Panc1 (cell line): ENCODE measurements around the gene DAGLA. TPM values are rescaled to one million over a fixed set of nuclear protein-coding genes. Genes with fewer than 3 reads are reported as not detected.

Experiments
- ATAC-seq: fragments of 200-7000 bp; cut with Tn5 transposase; 2 replicates; pipeline ENCODE4 v1.9.1; 2020; ENCODE audit warnings: mild to moderate bottlenecking, moderate library complexity
- BruUV-seq: library from RNA; stranded (reverse); fragments of 400-500 nt; replicated peaks from 2 replicates; lab custom pipeline; 2021; lab: Mats Ljungman, UMichigan
- CTCF ChIA-PET: fragments of 300-600 bp; sonication (Branson Sonifier 250); formaldehyde crosslinking; loops from one replicate; lab custom pipeline; 2022; ENCODE audit warnings: antibody characterized with exemption; lab: Charles Lee
- POLR2A ChIA-PET: fragments of 300-600 bp; sonication (Branson Sonifier 250); formaldehyde crosslinking; loops from one replicate; lab custom pipeline; 2022; ENCODE audit warnings: antibody characterized with exemption; lab: Charles Lee
- DNase-seq: peaks from one replicate; pipeline ENCODE4 v3.0.0-alpha.2; 2010; ENCODE audit warnings: low read depth, low spot score
- H3K27ac ChIP-seq: 2 replicates; pipeline ENCODE4 v1.5.1; 2011; ENCODE audit warnings: mild to moderate bottlenecking, low read length, inconsistent platforms
- H3K27me3 ChIP-seq: fragments of 200-500 bp; sonication (Bioruptor generic); 2 replicates; pipeline ENCODE4 v1.6.0; 2014; ENCODE audit warnings: low read length, inconsistent platforms; ENCODE audit not compliant: control insufficient read depth, insufficient read depth
- H3K36me3 ChIP-seq: fragments of 200-500 bp; sonication (Bioruptor generic); 2 replicates; pipeline ENCODE4 v1.5.1; 2014; ENCODE audit warnings: inconsistent platforms, mild to moderate bottlenecking, low read length, moderate library complexity; ENCODE audit not compliant: control insufficient read depth, insufficient read depth
- H3K4me1 ChIP-seq: 2 replicates; pipeline ENCODE4 v1.5.1; 2011; ENCODE audit warnings: inconsistent platforms, mild to moderate bottlenecking, low read length, moderate library complexity; ENCODE audit not compliant: control insufficient read depth, insufficient read depth
- H3K4me3 ChIP-seq, 2 experiments: 2 replicates each; pipeline ENCODE4 v1.5.1; 2011 to 2012; ENCODE audit warnings: low read depth in 2 of 2, low read length in 2 of 2, mild to moderate bottlenecking in 2 of 2, inconsistent platforms in 1 of 2, moderate library complexity in 1 of 2
- H3K9me3 ChIP-seq: fragments of 200-500 bp; sonication (Bioruptor generic); 2 replicates; pipeline ENCODE4 v1.5.1; 2014; ENCODE audit warnings: low read depth, mild to moderate bottlenecking, inconsistent platforms, low read length, moderate library complexity; ENCODE audit not compliant: control insufficient read depth, insufficient read depth
- CTCF ChIP-seq: fragments of 450-650 bp; IDR thresholded peaks from 2 replicates; pipeline ENCODE4 v1.5.1; 2017; ENCODE audit warnings: mild to moderate bottlenecking
- POLR2AphosphoS5 ChIP-seq: IDR thresholded peaks from 2 replicates; pipeline ENCODE4 v1.6.1; 2012; ENCODE audit warnings: mild to moderate bottlenecking, low read depth, low read length, moderate library complexity
- REST ChIP-seq, 2 experiments: IDR thresholded peaks; 2 replicates each; pipeline ENCODE4 v1.6.1; 2011 to 2012; ENCODE audit warnings: low read depth in 2 of 2, control low read depth in 1 of 2, low read length in 1 of 2, mild to moderate bottlenecking in 1 of 2, moderate library complexity in 1 of 2; ENCODE audit not compliant: insufficient read depth in 1 of 2
- SIN3A ChIP-seq: IDR thresholded peaks from 2 replicates; pipeline ENCODE4 v1.6.1; 2012; ENCODE audit warnings: low read depth, mild to moderate bottlenecking, low read length, moderate library complexity, borderline replicate concordance; ENCODE audit not compliant: insufficient read depth
- TCF7L2 ChIP-seq: IDR thresholded peaks from 2 replicates; pipeline ENCODE4 v1.6.1; 2011; ENCODE audit warnings: mild to moderate bottlenecking, low read depth, low read length, inconsistent platforms
- in situ Hi-C: cut with HindIII; loops from 2 replicates; pipeline ENCODE4 v1.10.0; 2016; ENCODE audit warnings: low sequenced_read_pairs, low pct_unique_long_range_greater_than_20kb
- intact Hi-C: fragments of 100-400 bp; cut with micrococcal nuclease; formaldehyde crosslinking; loops from one replicate; pipeline ENCODE4 v1.10.0; 2022; ENCODE audit not compliant: unreplicated experiment
- total RNA-seq: library from RNA; stranded (reverse); gene quantifications from one replicate; pipeline ENCODE4 v1.2.1, GENCODE V29; 2021; ENCODE audit not compliant: unreplicated experiment

Gene DAGLA
- total RNA-seq, 1 experiment from 2014 or later = 6.4 TPM

DNA sequence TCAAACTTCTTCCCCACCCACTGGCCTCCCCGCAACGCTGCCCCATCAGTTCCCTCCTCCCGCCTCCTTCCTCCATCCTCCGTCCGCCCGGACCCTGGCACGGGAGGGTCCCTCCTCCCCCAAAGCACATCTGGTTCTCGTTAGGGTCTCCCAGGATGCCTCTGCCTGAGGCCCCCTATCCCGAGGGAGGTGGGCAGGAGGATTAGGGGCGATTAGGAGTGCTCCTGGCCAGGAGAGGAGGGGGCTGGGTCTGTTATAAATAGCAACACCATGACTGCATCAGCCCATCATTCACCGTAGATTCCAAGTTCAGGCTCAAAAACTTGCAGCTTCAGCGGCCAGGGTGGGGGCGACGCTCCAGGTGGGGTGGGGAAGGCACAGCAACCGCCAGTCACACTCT, 82.6 kb downstream of the DAGLA start:
- peaks cover 7% of the 10 kb centered on the region for H3K4me1 ChIP-seq
- POLR2A ChIA-PET = no interaction called here

GRCh38 chr11:61763930-61764605, 83.9 kb downstream of the DAGLA start:
- Histone ChIP-seq H3K9me3 (no peaks in the 10 kb centered on the region), H3K36me3 (no peaks in the 10 kb centered on the region), H3K4me1 (peaks cover 7% of the 10 kb centered on the region), H3K27me3 (no peaks in the 10 kb centered on the region), H3K27ac (no peak overlapping the region), H3K4me3 (no peak overlapping the region)
- BruUV-seq = no TSS peak
- CTCF ChIA-PET = no interaction called here
- POLR2A ChIA-PET = no interaction called here
- intact Hi-C loops (no loop called here), in situ Hi-C loops (no loop called here)
- no peak for TF ChIP-seq TCF7L2
- no peak for TF ChIP-seq REST (IDR thresholded peaks at IDR 0.05; ENCODE audit: insufficient read depth in 1 of 2, low read depth in 2 of 2, low read length in 1 of 2)
- TF ChIP-seq CTCF = no peak
- TF ChIP-seq POLR2AphosphoS5 = no peak
- no peak for TF ChIP-seq SIN3A
- ATAC-seq (no peak), DNase-seq (no peak)

More for the DNA sequence above, 82.6 kb downstream of the DAGLA start:
- CTCF ChIA-PET = interaction anchor here (1.0 kb wide), 1 partner anchor 24 kb away, joined by 3 read pairs; no protein-coding TSS in a partner anchor
- BruUV-seq = no TSS peak
- no peaks in the 10 kb centered on the region for H3K9me3 ChIP-seq
- H3K4me3 ChIP-seq = no peak overlapping the region
- H3K27me3 ChIP-seq = no peaks in the 10 kb centered on the region
- ATAC-seq (no peak), DNase-seq (no peak)
- no peaks in the 10 kb centered on the region for H3K36me3 ChIP-seq
- H3K27ac ChIP-seq = no peak overlapping the region
- no peak for TF ChIP-seq TCF7L2
- no peak for TF ChIP-seq SIN3A
- no peak for TF ChIP-seq POLR2AphosphoS5
- no peak for TF ChIP-seq REST (IDR thresholded peaks at IDR 0.05; ENCODE audit: insufficient read depth in 1 of 2, low read depth in 2 of 2, low read length in 1 of 2)
- TF ChIP-seq CTCF = no peak
- in situ Hi-C loops (no loop called here), intact Hi-C loops (no loop called here)
